SK-N-SH treated with all-trans-retinoic acid at 6 μM for 48 hours (cell line): ENCODE data around the gene GAMT.

Experiments
- PATZ1 ChIP-seq: fragments of 250-450 bp; sonication (Bioruptor Pico); IDR thresholded peaks from 2 replicates; pipeline ENCODE4 v1.8.0; 2020; ENCODE audit warnings: mild to moderate bottlenecking, moderate library complexity, borderline replicate concordance
- ZFP30 ChIP-seq: fragments of 450-650 bp; formaldehyde crosslinking; IDR thresholded peaks from 2 replicates; pipeline ENCODE4 v1.5.0; 2022; ENCODE audit warnings: mild to moderate bottlenecking, moderate library complexity

GRCh38 chr19:1360126-1360817 is 41.1 kb downstream of the GAMT start:
- TF ChIP-seq ZFP30: no peak
- no peak for TF ChIP-seq PATZ1 (CRISPR knock-in tag)
